T-helper 1 cell treated with Interleukin-12 subunit alpha and Interleukin-12 subunit beta and Interleukin-4 antibody, amounts not matched to agents 30 μg/mL and 1 μg/mL, for 36 hours (primary cell): ENCODE measurements around the gene FBXW5.
A peak's percentile ranks its signal among the peaks of the same experiment; 100 is the strongest.

Source experiments
- H3K27ac Mint-ChIP-seq: one replicate; pipeline ENCODE4 v1.8.0; 2021; ENCODE audit warnings: mild to moderate bottlenecking, mixed read lengths
- H3K27me3 Mint-ChIP-seq: one replicate; pipeline ENCODE4 v1.8.0; 2021; ENCODE audit warnings: low read depth, mixed read lengths
- H3K36me3 Mint-ChIP-seq: one replicate; pipeline ENCODE4 v1.8.0; 2021; ENCODE audit warnings: low read depth, mixed read lengths
- H3K4me1 Mint-ChIP-seq: one replicate; pipeline ENCODE4 v1.8.0; 2021; ENCODE audit warnings: low read depth, mixed read lengths
- H3K4me3 Mint-ChIP-seq: one replicate; pipeline ENCODE4 v1.8.0; 2021; ENCODE audit warnings: mild to moderate bottlenecking, moderate library complexity, mixed read lengths
- H3K9me3 Mint-ChIP-seq: one replicate; pipeline ENCODE4 v1.8.0; 2021; ENCODE audit warnings: mixed read lengths

Gene FBXW5

GRCh38 chr9:136971746-136972145 lies 27.2 kb upstream of the FBXW5 start:
- no peaks in the 10 kb centered on the region for H3K9me3 Mint-ChIP-seq
- peaks cover 3% of the 10 kb centered on the region for H3K4me1 Mint-ChIP-seq
- no peaks in the 10 kb centered on the region for H3K36me3 Mint-ChIP-seq
- no peak overlapping the region for H3K4me3 Mint-ChIP-seq
- peaks cover 5% of the 10 kb centered on the region for H3K27me3 Mint-ChIP-seq
- no peak overlapping the region for H3K27ac Mint-ChIP-seq

DNA sequence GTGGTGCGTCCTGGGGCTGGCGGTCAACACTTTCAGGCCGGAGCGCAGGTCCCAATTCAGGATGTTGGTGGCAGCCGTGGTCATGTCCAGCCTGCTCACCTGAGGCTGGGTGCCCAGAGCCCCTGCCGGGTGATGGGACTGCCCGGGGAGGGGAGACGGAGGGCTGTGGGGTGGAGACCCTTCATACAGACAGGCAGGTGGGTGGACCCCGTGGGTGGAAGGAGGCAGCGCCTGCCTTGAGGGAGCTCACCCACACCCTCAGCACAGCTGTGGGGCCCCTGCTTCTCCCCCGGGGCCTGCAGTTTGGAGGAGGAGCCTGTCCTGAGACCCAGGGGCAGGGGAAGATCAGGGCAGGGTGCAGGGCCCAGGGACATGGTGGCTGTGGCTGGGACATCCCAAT lies 25.8 kb upstream of the FBXW5 start:
- Mint-ChIP-seq H3K4me3 (no peak overlapping the region), H3K27me3 (no peaks in the 10 kb centered on the region), H3K36me3 (no peaks in the 10 kb centered on the region), H3K4me1 (peaks cover 5% of the 10 kb centered on the region), H3K27ac (no peak overlapping the region), H3K9me3 (no peaks in the 10 kb centered on the region)

DNA sequence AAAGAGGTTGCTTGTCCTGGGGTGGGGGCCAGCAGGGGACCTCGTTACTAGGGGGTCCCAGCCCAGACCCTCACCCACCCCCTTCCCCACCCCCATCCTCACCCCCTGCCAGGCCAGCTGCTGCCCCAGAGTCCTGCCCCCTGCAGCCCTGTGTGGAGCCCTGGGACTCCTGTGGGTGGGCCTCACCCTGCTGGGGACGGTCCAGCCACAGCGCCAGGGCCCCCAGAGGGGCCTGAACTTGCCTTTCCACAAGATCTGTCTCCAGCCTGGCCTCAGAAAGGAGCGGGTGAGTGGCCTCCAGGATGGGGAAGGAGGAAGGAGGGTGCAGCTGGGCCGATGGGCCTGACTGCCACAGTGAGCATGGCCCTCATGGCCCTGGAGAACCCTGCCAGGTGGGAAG lies 25.2 kb upstream of the FBXW5 start:
- H3K4me3 Mint-ChIP-seq = no peak overlapping the region
- H3K27me3 Mint-ChIP-seq = no peaks in the 10 kb centered on the region
- no peaks in the 10 kb centered on the region for H3K36me3 Mint-ChIP-seq
- no peak overlapping the region for H3K27ac Mint-ChIP-seq
- no peaks in the 10 kb centered on the region for H3K9me3 Mint-ChIP-seq
- H3K4me1 Mint-ChIP-seq = peaks cover 4% of the 10 kb centered on the region

DNA sequence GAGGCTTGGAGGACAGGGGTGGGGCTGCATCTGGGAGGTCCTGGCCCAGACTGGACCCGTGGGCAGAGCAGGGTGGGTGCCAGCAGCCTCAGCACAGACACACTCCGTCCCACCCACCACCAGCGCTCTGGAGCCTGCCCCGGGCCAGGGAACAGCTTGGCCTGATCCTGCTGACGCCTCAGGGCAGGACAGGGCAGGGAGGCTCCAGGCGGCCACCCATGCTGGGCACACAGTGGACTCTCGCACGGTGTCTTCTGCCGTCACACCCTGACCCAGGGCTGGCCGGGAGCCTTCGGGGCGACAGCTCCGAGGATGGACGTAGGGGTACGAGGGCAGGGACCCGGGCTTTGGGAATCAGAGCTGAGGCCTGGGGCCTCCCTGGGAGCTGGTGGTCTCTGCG lies 24.6 kb upstream of the FBXW5 start:
- Mint-ChIP-seq H3K4me1 (peaks cover 9% of the 10 kb centered on the region), H3K9me3 (no peaks in the 10 kb centered on the region), H3K27me3 (no peaks in the 10 kb centered on the region), H3K4me3 (no peak overlapping the region), H3K36me3 (no peaks in the 10 kb centered on the region), H3K27ac (no peak overlapping the region)

- Mint-ChIP-seq H3K27me3 (no peaks in the 10 kb centered on the region), H3K4me1 (peaks cover 9% of the 10 kb centered on the region), H3K4me3 (no peak overlapping the region), H3K36me3 (no peaks in the 10 kb centered on the region), H3K9me3 (no peaks in the 10 kb centered on the region), H3K27ac (no peak overlapping the region)
Measured at GRCh38 chr9:136968333-136969127, 24.0 kb upstream of the FBXW5 start.

DNA sequence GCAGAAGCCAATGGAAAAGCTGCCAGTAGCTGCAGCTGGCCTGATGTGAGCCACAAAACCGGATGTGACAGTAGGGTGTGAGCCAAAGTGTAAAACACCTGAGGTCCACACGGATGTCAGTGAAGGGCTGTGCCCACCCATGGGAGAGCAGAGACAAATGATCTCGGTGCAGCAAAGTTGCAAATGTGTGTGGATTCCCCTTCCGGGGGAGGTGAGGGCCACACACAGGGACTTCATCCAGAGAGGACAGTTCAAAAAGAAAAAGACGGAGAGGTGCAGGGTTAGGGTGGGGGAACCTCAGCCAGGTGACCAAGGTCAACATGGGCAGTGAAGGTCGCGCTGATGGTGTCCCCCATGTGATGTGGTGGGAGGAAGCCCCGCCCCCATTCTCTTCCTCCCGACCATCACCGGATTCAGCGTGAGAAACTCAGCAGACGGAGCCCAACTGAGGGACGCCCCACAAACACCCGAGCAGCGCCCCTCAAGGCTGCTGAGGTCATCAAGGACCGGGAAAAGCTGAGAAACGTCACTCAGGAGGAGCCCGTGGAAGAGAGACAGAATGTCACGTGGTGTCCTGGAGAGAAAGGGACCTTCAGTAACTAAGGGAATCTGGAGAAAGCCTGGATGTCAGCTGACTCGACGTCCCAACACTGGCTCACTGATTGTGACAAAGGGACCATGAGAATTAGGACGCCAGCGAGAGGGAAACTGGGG lies 21.4 kb upstream of the FBXW5 start:
- H3K27ac Mint-ChIP-seq = peak overlapping the region; percentile 80

DNA sequence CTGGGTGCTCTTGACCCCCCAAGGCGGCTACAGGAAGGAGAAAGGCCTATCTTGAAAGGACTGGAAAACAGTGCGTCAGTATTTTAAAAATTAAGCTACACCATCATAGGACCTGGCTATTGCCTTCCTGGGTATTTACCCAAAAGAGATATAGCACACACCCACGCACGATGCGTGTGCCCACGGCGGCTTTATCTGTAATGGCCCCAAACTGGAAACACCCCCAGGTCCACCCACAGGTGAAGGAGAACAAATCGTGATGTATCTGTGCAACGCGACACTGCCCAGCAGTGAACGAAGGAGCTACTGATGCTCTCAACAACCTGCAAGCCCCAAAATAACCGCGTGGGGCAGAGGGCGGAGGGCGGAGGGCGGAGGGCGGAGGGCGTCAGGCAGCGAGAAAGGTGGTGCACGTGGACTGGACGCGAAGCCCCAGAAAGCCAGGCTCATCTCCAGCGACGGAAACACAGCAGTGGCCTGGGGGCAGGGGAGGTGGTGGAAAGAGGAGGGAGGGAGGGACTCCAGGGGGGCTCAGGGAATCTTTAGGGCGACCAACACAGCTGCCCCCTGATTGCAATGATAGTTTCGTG lies 20.4 kb upstream of the FBXW5 start:
- H3K9me3 Mint-ChIP-seq = no peaks in the 10 kb centered on the region
- no peaks in the 10 kb centered on the region for H3K27me3 Mint-ChIP-seq
- no peak overlapping the region for H3K4me3 Mint-ChIP-seq
- H3K27ac Mint-ChIP-seq = peak overlapping the region; percentile 15
- peaks cover 13% of the 10 kb centered on the region for H3K4me1 Mint-ChIP-seq
- H3K36me3 Mint-ChIP-seq = no peaks in the 10 kb centered on the region

More for the DNA sequence above, 21.4 kb upstream of the FBXW5 start:
- peak overlapping the region; percentile 64 for H3K4me3 Mint-ChIP-seq
- H3K4me1 Mint-ChIP-seq = peaks cover 11% of the 10 kb centered on the region
- H3K9me3 Mint-ChIP-seq = no peaks in the 10 kb centered on the region
- H3K27me3 Mint-ChIP-seq = no peaks in the 10 kb centered on the region
- H3K36me3 Mint-ChIP-seq = no peaks in the 10 kb centered on the region

GRCh38 chr9:136964171-136964689 lies 19.7 kb upstream of the FBXW5 start:
- Mint-ChIP-seq H3K27me3 (no peaks in the 10 kb centered on the region), H3K36me3 (no peaks in the 10 kb centered on the region), H3K4me1 (peaks cover 13% of the 10 kb centered on the region), H3K9me3 (no peaks in the 10 kb centered on the region), H3K27ac (no peak overlapping the region), H3K4me3 (no peak overlapping the region)

DNA sequence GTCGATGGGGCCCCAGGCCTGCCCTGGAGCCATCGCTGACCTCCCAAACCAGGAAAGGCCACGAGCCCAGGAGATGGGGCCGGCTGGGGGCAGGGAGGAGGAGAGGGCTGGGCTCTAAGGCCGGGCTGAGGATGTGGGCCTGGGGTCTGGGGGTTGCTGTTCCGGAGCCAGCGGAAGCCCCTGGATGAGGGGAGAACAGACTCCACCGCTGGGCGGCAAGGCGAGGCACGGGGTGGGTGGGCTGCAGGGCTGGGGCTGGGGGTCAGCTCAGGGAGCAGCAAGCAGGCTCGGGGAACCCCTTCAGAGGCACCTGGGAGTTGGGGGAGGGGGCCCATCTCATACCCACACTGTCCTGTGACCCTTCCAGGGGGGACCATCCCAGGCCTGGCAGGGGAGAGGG lies 19.2 kb upstream of the FBXW5 start:
- no peaks in the 10 kb centered on the region for H3K27me3 Mint-ChIP-seq
- H3K4me1 Mint-ChIP-seq = peaks cover 13% of the 10 kb centered on the region
- no peak overlapping the region for H3K4me3 Mint-ChIP-seq
- no peaks in the 10 kb centered on the region for H3K9me3 Mint-ChIP-seq
- H3K36me3 Mint-ChIP-seq = no peaks in the 10 kb centered on the region
- H3K27ac Mint-ChIP-seq = no peak overlapping the region

GRCh38 chr9:136963341-136963740 lies 18.8 kb upstream of the FBXW5 start:
- no peak overlapping the region for H3K27ac Mint-ChIP-seq
- no peaks in the 10 kb centered on the region for H3K9me3 Mint-ChIP-seq
- H3K36me3 Mint-ChIP-seq = no peaks in the 10 kb centered on the region
- peaks cover 13% of the 10 kb centered on the region for H3K4me1 Mint-ChIP-seq
- no peaks in the 10 kb centered on the region for H3K27me3 Mint-ChIP-seq
- no peak overlapping the region for H3K4me3 Mint-ChIP-seq

DNA sequence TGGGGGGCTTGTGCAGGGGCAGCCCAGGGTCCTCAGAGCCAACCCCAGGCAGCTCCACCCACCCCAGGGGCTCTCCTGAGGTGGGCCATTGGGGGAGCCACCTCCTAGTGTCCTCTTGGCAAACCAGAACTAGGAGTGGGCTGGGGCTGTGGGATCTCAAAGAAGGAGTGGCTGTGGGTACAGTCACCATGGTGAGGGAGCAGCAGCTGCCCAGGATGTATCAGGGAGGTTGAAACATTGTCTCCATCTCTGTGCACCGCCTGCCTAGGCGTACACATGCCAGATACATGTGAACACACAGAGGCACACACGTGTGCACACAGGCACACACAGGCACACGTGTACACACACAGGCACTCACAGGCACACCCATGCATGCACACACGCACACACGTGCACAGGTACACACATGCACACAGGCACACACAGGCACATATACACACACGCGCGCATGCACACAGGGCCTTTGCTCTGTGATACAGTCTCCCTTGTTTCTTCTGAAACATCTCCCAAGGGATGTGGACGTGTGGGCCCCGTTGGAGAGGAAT lies 18.2 kb upstream of the FBXW5 start:
- H3K4me1 Mint-ChIP-seq = peaks cover 13% of the 10 kb centered on the region
- H3K27me3 Mint-ChIP-seq = no peaks in the 10 kb centered on the region
- H3K9me3 Mint-ChIP-seq = no peaks in the 10 kb centered on the region
- no peak overlapping the region for H3K4me3 Mint-ChIP-seq
- H3K27ac Mint-ChIP-seq = no peak overlapping the region
- H3K36me3 Mint-ChIP-seq = no peaks in the 10 kb centered on the region

GRCh38 chr9:136962163-136962562 lies 17.6 kb upstream of the FBXW5 start:
- Mint-ChIP-seq H3K27me3 (no peaks in the 10 kb centered on the region), H3K36me3 (no peaks in the 10 kb centered on the region), H3K9me3 (no peaks in the 10 kb centered on the region), H3K4me3 (no peak overlapping the region), H3K4me1 (peaks cover 13% of the 10 kb centered on the region), H3K27ac (no peak overlapping the region)

DNA sequence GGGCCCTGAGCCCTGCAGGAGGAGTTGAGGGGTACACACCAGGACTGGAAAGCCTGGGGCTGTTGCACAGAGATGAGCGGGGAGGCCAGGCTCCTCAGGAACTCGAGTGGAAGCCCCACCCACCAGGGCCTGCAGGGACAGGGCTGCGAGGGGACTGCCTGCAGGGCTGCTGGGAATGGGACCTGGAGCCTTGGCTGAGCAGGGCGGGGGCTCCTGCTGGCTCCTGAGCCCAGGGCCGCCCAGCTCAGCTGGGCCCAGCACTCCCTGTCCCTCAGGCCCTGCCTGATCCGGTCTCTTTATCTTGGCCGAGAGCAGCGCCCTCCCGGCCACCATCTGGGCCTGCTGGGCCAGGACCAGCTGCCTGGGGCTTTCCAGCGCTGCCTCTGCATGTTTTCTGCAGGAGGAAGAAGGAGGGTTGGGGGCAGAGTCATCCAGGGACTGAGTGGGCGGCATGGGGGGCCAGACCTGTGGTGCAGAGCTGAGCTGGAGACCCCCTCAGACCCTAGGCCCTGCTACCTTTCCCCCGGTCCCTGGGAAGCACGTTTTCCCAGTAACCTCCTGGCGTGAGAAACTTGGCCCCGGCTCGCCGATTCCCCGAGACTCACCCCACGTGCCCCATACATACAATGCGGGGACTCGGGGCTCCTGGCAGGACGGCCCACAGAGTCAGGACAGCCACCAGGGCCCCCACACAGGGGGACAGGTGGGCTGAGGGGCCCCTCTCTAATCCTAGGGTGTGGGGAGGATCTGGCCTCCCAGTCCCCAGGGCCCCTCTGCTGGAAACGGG lies 16.9 kb upstream of the FBXW5 start:
- Mint-ChIP-seq H3K27ac (no peak overlapping the region), H3K36me3 (no peaks in the 10 kb centered on the region), H3K9me3 (peaks cover 4% of the 10 kb centered on the region), H3K4me1 (peaks cover 13% of the 10 kb centered on the region), H3K4me3 (no peak overlapping the region), H3K27me3 (no peaks in the 10 kb centered on the region)

DNA sequence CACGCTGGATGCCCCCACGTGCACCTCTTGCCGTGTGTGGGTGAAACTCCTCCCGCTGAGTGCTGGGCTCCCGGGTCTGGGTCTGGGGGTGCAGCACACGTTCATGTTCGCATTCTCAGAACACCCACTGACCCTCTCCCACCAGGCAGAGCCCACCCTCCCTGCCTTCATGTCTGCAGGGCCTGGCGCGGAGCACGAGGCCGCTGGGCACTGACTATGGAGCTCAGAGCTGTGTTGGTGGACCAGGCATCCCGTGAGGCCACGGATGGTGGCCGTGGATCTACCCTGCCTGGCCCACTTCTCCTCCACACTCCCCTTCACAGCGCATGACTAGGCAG lies 16.4 kb upstream of the FBXW5 start:
- no peak overlapping the region for H3K4me3 Mint-ChIP-seq
- peaks cover 13% of the 10 kb centered on the region for H3K4me1 Mint-ChIP-seq

More for the DNA sequence above, 16.4 kb upstream of the FBXW5 start:
- H3K27me3 Mint-ChIP-seq = no peaks in the 10 kb centered on the region
- peaks cover 9% of the 10 kb centered on the region for H3K9me3 Mint-ChIP-seq
- no peak overlapping the region for H3K27ac Mint-ChIP-seq
- no peaks in the 10 kb centered on the region for H3K36me3 Mint-ChIP-seq
